CD8-positive, alpha-beta memory T cell (primary cell): ENCODE results near the gene PRCD. TPM values are rescaled to one million over a fixed set of nuclear protein-coding genes. Genes with fewer than 3 reads are reported as not detected.
A peak's percentile ranks its signal among the peaks of the same experiment; 100 is the strongest.

Source experiments
- CTCF ChIA-PET: fragments of 350-600 bp; sonication (Branson Sonifier 250); formaldehyde crosslinking; loops from one replicate; lab custom pipeline; 2021; ENCODE audit warnings: antibody characterized with exemption; lab: Charles Lee
- POLR2A ChIA-PET: fragments of 350-600 bp; sonication (Branson Sonifier 250); formaldehyde crosslinking; loops from one replicate; lab custom pipeline; 2021; ENCODE audit warnings: antibody characterized with exemption; lab: Charles Lee
- DNase-seq, 5 donors: peaks; one replicate each; pipeline versions ENCODE4 v3.0.0 to v3.0.0-alpha.2; 2020 to 2022; ENCODE audit warnings: mixed read lengths in 1 of 5
- H3K27ac ChIP-seq: one replicate; pipeline ENCODE4 v1.7.0; 2013; ENCODE audit warnings: low read depth, mild to moderate bottlenecking, low read length, moderate library complexity
- H3K27me3 ChIP-seq: 2 replicates; pipeline ENCODE4 v1.7.0; 2013; ENCODE audit warnings: low read length, mild to moderate bottlenecking; ENCODE audit not compliant: insufficient read depth, poor library complexity, severe bottlenecking
- H3K36me3 ChIP-seq: 2 replicates; pipeline ENCODE4 v1.7.0; 2013; ENCODE audit warnings: mild to moderate bottlenecking, low read length, moderate library complexity; ENCODE audit not compliant: insufficient read depth
- H3K4me1 ChIP-seq: 2 replicates; pipeline ENCODE4 v1.7.0; 2013; ENCODE audit warnings: mild to moderate bottlenecking, low read length, moderate library complexity; ENCODE audit not compliant: insufficient read depth
- H3K4me3 ChIP-seq: 2 replicates; pipeline ENCODE4 v1.7.0; 2013; ENCODE audit warnings: mild to moderate bottlenecking, low read length
- H3K9me3 ChIP-seq: 2 replicates; pipeline ENCODE4 v1.7.0; 2013; ENCODE audit warnings: mild to moderate bottlenecking, low read length
- H3K27ac Mint-ChIP-seq, 8 donors: one replicate each; pipeline ENCODE4 v1.8.0; 2020 to 2021; ENCODE audit warnings: mixed read lengths in 8 of 8, mild to moderate bottlenecking in 6 of 8, inconsistent platforms in 3 of 8, moderate library complexity in 3 of 8
- H3K27me3 Mint-ChIP-seq, 2 donors: one replicate each; pipeline ENCODE4 v1.8.0; 2020 to 2021; ENCODE audit warnings: mixed read lengths in 2 of 2, mild to moderate bottlenecking in 1 of 2, moderate library complexity in 1 of 2
- H3K36me3 Mint-ChIP-seq, 3 donors: one replicate each; pipeline ENCODE4 v1.8.0; 2020 to 2021; ENCODE audit warnings: mixed read lengths in 3 of 3, inconsistent platforms in 1 of 3, mild to moderate bottlenecking in 1 of 3
- H3K4me1 Mint-ChIP-seq, 3 donors: one replicate each; pipeline ENCODE4 v1.8.0; 2020 to 2021; ENCODE audit warnings: mixed read lengths in 3 of 3, inconsistent platforms in 1 of 3, mild to moderate bottlenecking in 1 of 3
- H3K4me3 Mint-ChIP-seq, 7 donors: one replicate each; pipeline ENCODE4 v1.8.0; 2020 to 2021; ENCODE audit warnings: mixed read lengths in 7 of 7, mild to moderate bottlenecking in 6 of 7, moderate library complexity in 4 of 7, inconsistent platforms in 2 of 7
- H3K9me3 Mint-ChIP-seq, 5 donors: one replicate each; pipeline ENCODE4 v1.8.0; 2020 to 2022; ENCODE audit warnings: mixed read lengths in 5 of 5, mild to moderate bottlenecking in 3 of 5, moderate library complexity in 2 of 5, inconsistent platforms in 1 of 5
- polyA plus RNA-seq: library from polyadenylated mRNA; unstranded; fragments of 300-500 nt; fragmentation: Illumina TruSeq; gene quantifications from one replicate; pipeline ENCODE4 v1.2.3, GENCODE V29; 2021
- total RNA-seq, 2 experiments: library from RNA; stranded (reverse); gene quantifications; one replicate each; pipeline ENCODE4 v1.2.3, GENCODE V29; 2021

Gene PRCD
- total and polyA plus RNA-seq, 3 experiments from 2014 or later = 0.38 to 1.2 (median 0.53) TPM

DNA sequence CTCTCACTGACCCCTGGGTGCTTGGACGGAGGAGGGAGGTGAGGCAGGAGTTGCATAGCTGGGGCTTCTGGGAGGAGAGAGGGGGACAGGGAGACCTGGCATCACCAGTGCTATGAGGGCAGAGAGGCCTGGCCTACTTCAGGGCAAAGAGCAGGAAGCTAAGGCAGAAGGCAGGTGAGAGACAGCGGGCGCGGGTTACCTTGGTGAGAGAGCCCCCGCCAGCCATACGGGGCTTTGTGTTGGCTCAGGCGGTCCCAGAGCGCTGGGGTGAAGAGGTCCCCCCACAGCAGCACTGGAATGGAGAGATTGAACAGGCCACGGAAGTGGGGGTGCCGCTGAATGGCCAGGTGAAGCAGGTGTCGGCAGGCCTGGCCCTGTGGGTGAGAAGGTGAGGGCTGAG, 34.3 kb downstream of the PRCD start:
- POLR2A ChIA-PET = no interaction called here
- CTCF ChIA-PET = interaction anchor here (3.0 kb wide), 1 partner anchor 16 kb away, joined by 7 read pairs; no protein-coding TSS in a partner anchor

DNA sequence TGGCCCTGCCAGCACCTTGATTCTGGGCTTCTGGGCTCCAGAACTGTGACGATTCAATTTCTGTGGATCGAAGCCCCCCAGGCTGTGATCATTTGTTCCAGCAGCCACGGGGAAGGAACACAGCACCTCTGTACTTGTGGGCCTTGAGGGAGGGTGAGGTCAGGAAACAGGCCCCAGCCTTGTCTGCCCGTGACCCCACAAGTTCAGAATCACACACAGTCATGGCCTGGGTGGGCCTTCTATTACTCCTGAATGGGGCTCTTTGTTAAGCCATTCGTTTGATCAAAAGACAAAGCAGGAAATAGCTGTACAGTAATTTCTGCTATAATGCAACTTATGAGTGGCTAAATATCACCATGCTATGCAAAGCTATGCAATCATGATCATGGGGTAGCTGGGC, 35.7 kb downstream of the PRCD start:
- Histone ChIP-seq H3K4me1 (no peaks in the 10 kb centered on the region), H3K27me3 (no peaks in the 10 kb centered on the region), H3K4me3 (no peak overlapping the region), H3K27ac (no peak overlapping the region), H3K36me3 (no peaks in the 10 kb centered on the region), H3K9me3 (no peaks in the 10 kb centered on the region)
- no peaks in the 10 kb centered on the region for H3K4me1 Mint-ChIP-seq
- ChIA-PET POLR2A (no interaction called here), CTCF (interaction anchor here (0.9 to 3.0 kb wide), 3 partner anchors 17 to 106 kb away, joined by 3 to 7 read pairs (median 3); no protein-coding TSS in a partner anchor)
- H3K9me3 Mint-ChIP-seq = no peaks in the 10 kb centered on the region
- no peaks in the 10 kb centered on the region for H3K27me3 Mint-ChIP-seq
- no peak for DNase-seq
- H3K27ac Mint-ChIP-seq = no peak overlapping the region
- no peaks in the 10 kb centered on the region for H3K36me3 Mint-ChIP-seq
- H3K4me3 Mint-ChIP-seq = no peak overlapping the region

More for the DNA sequence above, 34.3 kb downstream of the PRCD start:
- Mint-ChIP-seq H3K4me3 (no peak overlapping the region), H3K4me1 (no peaks in the 10 kb centered on the region), H3K27me3 (no peaks in the 10 kb centered on the region), H3K36me3 (no peaks in the 10 kb centered on the region), H3K9me3 (no peaks in the 10 kb centered on the region), H3K27ac (peak overlapping the region in 2 of 8 donors; percentile 21 to 50)
- no peaks in the 10 kb centered on the region for H3K9me3 ChIP-seq
- H3K36me3 ChIP-seq = no peaks in the 10 kb centered on the region
- H3K27ac ChIP-seq = no peak overlapping the region
- H3K4me3 ChIP-seq = no peak overlapping the region
- no peak for DNase-seq
- H3K27me3 ChIP-seq = no peaks in the 10 kb centered on the region
- H3K4me1 ChIP-seq = no peaks in the 10 kb centered on the region

DNA sequence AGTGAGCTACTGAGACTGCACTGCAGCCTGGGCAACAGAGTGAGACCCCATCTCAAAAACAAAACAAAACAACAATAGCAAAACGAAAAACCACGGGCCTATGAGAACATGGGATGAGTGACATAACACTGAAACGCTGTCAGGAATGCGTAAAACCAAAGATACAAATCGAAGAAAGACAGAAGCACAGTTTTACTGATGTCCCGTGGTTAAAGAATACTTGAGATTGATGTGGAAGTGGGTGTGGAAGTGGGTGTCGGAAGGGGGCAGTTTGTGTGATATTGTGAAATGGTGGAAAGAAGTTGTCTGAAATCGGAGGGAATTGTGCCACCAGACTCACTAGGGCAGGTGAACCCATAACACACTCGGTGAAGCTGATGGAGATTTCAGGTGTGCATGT, 36.3 kb downstream of the PRCD start:
- H3K36me3 ChIP-seq = no peaks in the 10 kb centered on the region
- no peaks in the 10 kb centered on the region for H3K27me3 ChIP-seq
- H3K4me1 Mint-ChIP-seq = no peaks in the 10 kb centered on the region
- H3K9me3 ChIP-seq = no peaks in the 10 kb centered on the region
- CTCF ChIA-PET = interaction anchor here (1.3 to 3.0 kb wide), 2 partner anchors 18 to 53 kb away, joined by 3 to 7 read pairs; no protein-coding TSS in a partner anchor
- H3K27ac Mint-ChIP-seq = no peak overlapping the region
- no peaks in the 10 kb centered on the region for H3K36me3 Mint-ChIP-seq
- H3K9me3 Mint-ChIP-seq = no peaks in the 10 kb centered on the region
- POLR2A ChIA-PET = no interaction called here
- no peak overlapping the region for H3K4me3 ChIP-seq
- DNase-seq = no peak
- no peaks in the 10 kb centered on the region for H3K27me3 Mint-ChIP-seq
- no peaks in the 10 kb centered on the region for H3K4me1 ChIP-seq
- H3K4me3 Mint-ChIP-seq = no peak overlapping the region
- H3K27ac ChIP-seq = no peak overlapping the region

DNA sequence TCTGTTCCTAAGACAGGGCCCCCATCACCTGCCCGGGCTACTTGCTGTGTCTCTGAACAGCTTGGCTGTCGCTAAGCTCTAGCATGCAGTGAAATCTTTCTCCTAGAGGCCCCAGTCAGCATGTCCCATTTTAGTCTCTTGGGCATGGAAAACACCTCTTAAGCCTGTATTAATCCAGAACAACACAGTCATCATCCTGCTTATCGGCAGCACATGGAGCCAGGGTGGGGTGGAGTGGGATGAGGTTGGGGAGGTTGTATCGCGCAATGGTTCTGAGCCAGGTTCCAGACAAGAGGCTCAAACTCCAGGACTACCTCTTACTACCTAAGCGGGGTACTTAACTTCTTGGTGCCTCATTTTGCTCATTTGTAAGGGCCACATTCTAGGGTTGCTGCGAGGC, 38.0 kb downstream of the PRCD start:
- POLR2A ChIA-PET = interaction anchor here (0.7 kb wide), 1 partner anchor 27 kb away, joined by 3 read pairs; no protein-coding TSS in a partner anchor
- H3K9me3 Mint-ChIP-seq = no peaks in the 10 kb centered on the region
- CTCF ChIA-PET = no interaction called here

DNA sequence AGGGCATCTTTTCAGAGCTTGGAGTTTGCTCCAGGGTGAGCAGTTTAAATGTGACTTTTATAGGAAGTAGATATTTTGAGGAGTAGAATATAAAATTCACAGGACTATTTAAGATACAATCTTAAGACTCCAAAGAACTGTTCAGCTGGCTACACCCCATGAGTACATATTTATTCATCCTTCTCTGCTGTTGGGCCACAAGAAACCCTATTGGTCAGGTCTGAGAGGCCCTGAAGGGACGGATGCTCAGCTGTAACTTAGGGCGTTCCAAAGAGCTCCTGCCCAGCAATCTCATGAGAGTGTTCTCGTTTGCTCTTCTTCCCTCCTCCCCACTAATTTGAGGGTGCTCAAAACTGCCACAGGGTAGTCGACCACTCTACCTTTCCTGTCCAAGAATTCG, 38.5 kb downstream of the PRCD start:
- ChIA-PET CTCF (no interaction called here), POLR2A (interaction anchor here (0.7 kb wide), 1 partner anchor 28 kb away, joined by 3 read pairs; no protein-coding TSS in a partner anchor)
- no peaks in the 10 kb centered on the region for H3K9me3 ChIP-seq
- no peaks in the 10 kb centered on the region for H3K9me3 Mint-ChIP-seq
- no peaks in the 10 kb centered on the region for H3K36me3 ChIP-seq
- no peak overlapping the region for H3K4me3 ChIP-seq
- no peaks in the 10 kb centered on the region for H3K4me1 ChIP-seq
- no peaks in the 10 kb centered on the region for H3K36me3 Mint-ChIP-seq
- peaks cover 2 to 3% of the 10 kb centered on the region in 2 donors for H3K27me3 Mint-ChIP-seq
- no peak overlapping the region for H3K4me3 Mint-ChIP-seq
- DNase-seq = no peak
- no peaks in the 10 kb centered on the region for H3K27me3 ChIP-seq
- H3K27ac Mint-ChIP-seq = peak overlapping the region in 2 of 8 donors; percentile 14 to 23
- H3K4me1 Mint-ChIP-seq = no peaks in the 10 kb centered on the region
- H3K27ac ChIP-seq = no peak overlapping the region

More for the DNA sequence above, 38.0 kb downstream of the PRCD start:
- Histone ChIP-seq H3K4me1 (no peaks in the 10 kb centered on the region), H3K9me3 (no peaks in the 10 kb centered on the region), H3K27me3 (no peaks in the 10 kb centered on the region), H3K4me3 (no peak overlapping the region), H3K27ac (no peak overlapping the region), H3K36me3 (no peaks in the 10 kb centered on the region)
- no peaks in the 10 kb centered on the region for H3K4me1 Mint-ChIP-seq
- no peak overlapping the region for H3K4me3 Mint-ChIP-seq
- H3K27ac Mint-ChIP-seq = peak overlapping the region in 2 of 8 donors; percentile 23 to 70
- DNase-seq = no peak
- no peaks in the 10 kb centered on the region for H3K36me3 Mint-ChIP-seq
- H3K27me3 Mint-ChIP-seq = peaks cover 0 to 3% of the 10 kb centered on the region in 2 donors

DNA sequence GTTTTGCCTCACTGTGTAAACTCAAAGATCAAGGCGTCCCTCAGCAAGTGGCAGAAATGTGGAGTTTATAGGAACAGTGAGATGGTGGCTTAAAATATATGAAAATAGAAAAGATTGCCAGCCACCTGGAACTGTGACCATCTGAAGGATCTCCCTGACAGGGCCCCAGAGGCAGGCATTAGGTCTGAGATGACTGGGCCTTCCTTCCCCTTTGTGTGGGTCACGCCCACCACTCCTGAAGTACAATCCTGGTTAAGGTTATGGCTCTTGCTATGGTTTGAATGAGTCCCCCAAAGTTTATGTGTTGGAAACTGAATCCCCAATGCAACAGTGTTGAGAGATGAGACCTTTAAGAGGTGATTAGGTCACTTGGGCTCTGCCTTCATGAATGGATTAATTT, 39.4 kb downstream of the PRCD start:
- H3K4me1 Mint-ChIP-seq = peaks cover 0 to 3% (median 0%) of the 10 kb centered on the region in 3 donors
- peaks cover 7 to 8% of the 10 kb centered on the region in 2 donors for H3K27me3 Mint-ChIP-seq
- peak overlapping the region in 1 of 8 donors; percentile 47 for H3K27ac Mint-ChIP-seq
- Histone ChIP-seq H3K4me3 (no peak overlapping the region), H3K27ac (no peak overlapping the region), H3K4me1 (no peaks in the 10 kb centered on the region), H3K9me3 (no peaks in the 10 kb centered on the region), H3K36me3 (no peaks in the 10 kb centered on the region), H3K27me3 (peaks cover 2% of the 10 kb centered on the region)
- ChIA-PET POLR2A (no interaction called here), CTCF (no interaction called here)
- H3K36me3 Mint-ChIP-seq = no peaks in the 10 kb centered on the region
- DNase-seq = no peak
- no peak overlapping the region for H3K4me3 Mint-ChIP-seq
- H3K9me3 Mint-ChIP-seq = no peaks in the 10 kb centered on the region

DNA sequence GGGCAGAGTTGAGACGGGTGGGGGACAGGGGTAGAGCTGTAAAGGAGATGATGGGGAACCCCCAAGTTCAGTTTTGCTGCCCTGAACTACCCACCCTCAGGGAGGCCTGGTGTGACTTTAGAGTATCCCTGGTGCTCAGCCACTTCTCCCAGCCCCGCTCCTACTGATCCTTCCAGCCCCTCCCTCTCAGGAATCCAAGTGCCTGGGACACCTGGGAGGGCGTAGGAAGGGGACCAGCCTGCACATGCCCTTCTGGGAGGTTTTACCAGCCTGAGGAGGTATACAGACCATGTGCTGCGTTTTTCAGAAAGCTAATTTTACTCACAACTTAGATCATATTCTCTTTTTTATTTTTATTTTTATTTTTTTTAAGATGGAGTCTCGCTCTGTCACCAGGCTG, 41.7 kb downstream of the PRCD start:
- Mint-ChIP-seq H3K4me1 (peaks cover 0 to 14% (median 5%) of the 10 kb centered on the region in 3 donors), H3K27ac (peak overlapping the region in 1 of 8 donors; percentile 54), H3K4me3 (no peak overlapping the region), H3K27me3 (peaks cover 11 to 15% of the 10 kb centered on the region in 2 donors), H3K36me3 (no peaks in the 10 kb centered on the region), H3K9me3 (no peaks in the 10 kb centered on the region)
- no peak overlapping the region for H3K27ac ChIP-seq
- ChIA-PET CTCF (interaction anchor here (1.5 kb wide), 1 partner anchor 42 kb away, joined by 3 read pairs; no protein-coding TSS in a partner anchor), POLR2A (interaction anchor here (0.6 kb wide), 1 partner anchor 10 kb away, joined by 3 read pairs; no protein-coding TSS in a partner anchor)
- peaks cover 13% of the 10 kb centered on the region for H3K27me3 ChIP-seq
- H3K36me3 ChIP-seq = no peaks in the 10 kb centered on the region
- H3K9me3 ChIP-seq = no peaks in the 10 kb centered on the region
- peaks cover 4% of the 10 kb centered on the region for H3K4me1 ChIP-seq
- no peak for DNase-seq
- no peak overlapping the region for H3K4me3 ChIP-seq

DNA sequence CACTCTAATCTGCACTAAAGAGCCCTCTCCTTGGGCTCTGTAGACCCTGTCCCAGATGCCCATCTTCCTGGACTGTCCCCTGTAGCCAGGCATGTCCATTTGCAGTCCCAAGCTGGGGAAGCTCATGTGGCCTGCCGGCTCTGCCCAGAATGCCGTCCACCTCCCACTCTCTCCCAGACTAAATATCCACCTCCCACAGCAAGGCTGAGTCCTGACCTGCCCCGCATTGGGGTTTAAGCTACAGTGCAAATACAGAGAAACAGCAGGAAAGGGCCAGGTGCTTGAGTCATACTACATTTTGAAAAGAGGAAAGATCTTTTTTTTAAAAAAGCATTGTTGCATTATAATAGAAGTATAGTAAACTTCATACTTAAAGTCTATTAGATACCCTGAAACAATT, 42.8 kb downstream of the PRCD start:
- Histone ChIP-seq H3K4me3 (no peak overlapping the region), H3K4me1 (peaks cover 10% of the 10 kb centered on the region), H3K27me3 (peaks cover 16% of the 10 kb centered on the region), H3K9me3 (no peaks in the 10 kb centered on the region), H3K27ac (no peak overlapping the region), H3K36me3 (no peaks in the 10 kb centered on the region)
- CTCF ChIA-PET = no interaction called here
- no peak overlapping the region for H3K27ac Mint-ChIP-seq
- peak overlapping the region in 1 of 7 donors; percentile 33 for H3K4me3 Mint-ChIP-seq
- H3K4me1 Mint-ChIP-seq = peaks cover 0 to 24% (median 9%) of the 10 kb centered on the region in 3 donors
- H3K36me3 Mint-ChIP-seq = no peaks in the 10 kb centered on the region
- no peak for DNase-seq
- POLR2A ChIA-PET = interaction anchor here (0.6 kb wide), 1 partner anchor 810 kb away, joined by 4 read pairs; no protein-coding TSS in a partner anchor
- H3K9me3 Mint-ChIP-seq = no peaks in the 10 kb centered on the region
- H3K27me3 Mint-ChIP-seq = peaks cover 22 to 26% of the 10 kb centered on the region in 2 donors
